GM21717 (cell line): Measurements from ENCODE around the gene MFSD12.
"Not testable (repeated sequence)": the region's sequence is repeated elsewhere in the genome, so short reads cannot be mapped to it uniquely, and the experiment has no call there.

Source experiments
- ATAC-seq: cut with Tn5 transposase; IDR thresholded peaks from one replicate; pipeline ENCODE4 v1.9.1; 2021; ENCODE audit warnings: mild to moderate bottlenecking, moderate library complexity; ENCODE audit not compliant: unreplicated experiment

Gene MFSD12

GRCh38 chr19:3538965-3539755 lies 18.2 kb downstream of the MFSD12 start, which contains the start of gene TEKTIP1:
Gene TEKTIP1 (plus strand): TSS chr19:3539174. CDS start chr19:3539178, 4 bp downstream.
- no peak for ATAC-seq

GRCh38 chr19:3538258-3538929 lies 19.0 kb downstream of the MFSD12 start:
- ATAC-seq: no peak

- no peak for ATAC-seq
These were observed 19.7 kb downstream of the MFSD12 start for GRCh38 chr19:3537438-3538240.

GRCh38 chr19:3537101-3537437 lies 20.3 kb downstream of the MFSD12 start:
- no peak for ATAC-seq

- no peak for ATAC-seq
These were observed 20.8 kb downstream of the MFSD12 start for GRCh38 chr19:3536429-3537100.

GRCh38 chr19:3535981-3536380 lies 21.4 kb downstream of the MFSD12 start:
- no peak for ATAC-seq

- ATAC-seq: no peak
These were observed 21.8 kb downstream of the MFSD12 start for GRCh38 chr19:3535563-3535965.

GRCh38 chr19:3535235-3535535 lies 22.2 kb downstream of the MFSD12 start:
- ATAC-seq: no peak

GRCh38 chr19:3534375-3535234 lies 22.8 kb downstream of the MFSD12 start:
- ATAC-seq: no peak

- no peak for ATAC-seq
These were observed 23.7 kb downstream of the MFSD12 start for GRCh38 chr19:3533563-3534216.

- ATAC-seq: no peak
These were observed 24.4 kb downstream of the MFSD12 start for GRCh38 chr19:3533033-3533432.

- no peak for ATAC-seq
These were observed 25.1 kb downstream of the MFSD12 start for GRCh38 chr19:3532154-3532786.

GRCh38 chr19:3531716-3532115 lies 25.7 kb downstream of the MFSD12 start:
- no peak for ATAC-seq

- ATAC-seq: no peak
These were observed 27.0 kb downstream of the MFSD12 start for GRCh38 chr19:3530389-3530788.

GRCh38 chr19:3529299-3529698 lies 28.1 kb downstream of the MFSD12 start:
- ATAC-seq: not testable (repeated sequence)

- no peak for ATAC-seq
These were observed 28.7 kb downstream of the MFSD12 start for GRCh38 chr19:3528539-3529211.

- no peak for ATAC-seq
These were observed 29.3 kb downstream of the MFSD12 start for GRCh38 chr19:3528080-3528479.

GRCh38 chr19:3527238-3527910 lies 30.0 kb downstream of the MFSD12 start:
- no peak for ATAC-seq
